NT2/D1 (cell line): Measurements from ENCODE around the gene EPHB3.

ENCODE experiments used
- SUZ12 ChIP-seq: IDR thresholded peaks from 2 replicates; pipeline ENCODE4 v1.6.1; 2011; ENCODE audit not compliant: insufficient read length, insufficient read depth; ENCODE audit errors: extremely low read depth
- ZNF274 ChIP-seq: IDR thresholded peaks from 2 replicates; pipeline ENCODE4 v1.6.1; 2011; ENCODE audit warnings: mild to moderate bottlenecking, low read depth, low read length

GRCh38 chr3:184572633-184573270 lies 11.2 kb downstream of the EPHB3 start:
- no peak for TF ChIP-seq ZNF274
- TF ChIP-seq SUZ12 = no peak
